GM12875 (cell line): ENCODE data around the gene SLC8A1.

Source experiments
- H3K4me3 ChIP-seq: one replicate; pipeline ENCODE4 v1.5.1; 2011; ENCODE audit warnings: low read depth, low read length, control low read depth
- TF ChIP-seq, protein P1 (sequence below): IDR thresholded peaks from 2 replicates; pipeline ENCODE4 v1.5.1; 2011; ENCODE audit warnings: low read depth, mild to moderate bottlenecking, control low read depth, inconsistent platforms, low read length, moderate library complexity, borderline replicate concordance; ENCODE audit not compliant: insufficient read depth

SLC8A1 gene

DNA sequence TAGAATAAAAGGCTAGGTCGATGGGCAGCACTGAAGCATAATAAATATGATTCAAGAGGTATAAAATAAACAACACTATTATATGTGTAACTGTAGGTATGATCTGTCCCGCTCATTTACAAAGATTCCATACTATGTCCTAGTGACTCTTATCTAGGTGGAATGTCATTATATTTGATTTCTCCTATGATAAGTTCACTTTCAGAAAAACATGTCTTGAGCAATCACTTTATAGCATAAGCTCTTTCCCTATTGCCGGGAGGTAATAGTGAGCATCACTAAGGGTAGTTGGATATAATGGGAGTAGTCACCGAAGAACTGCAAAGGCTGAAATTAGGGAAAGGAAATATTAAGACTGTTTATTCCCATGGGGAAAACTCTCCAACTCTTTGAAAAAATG, 342.5 kb downstream of the SLC8A1 start:
- TF ChIP-seq, protein P1, sequence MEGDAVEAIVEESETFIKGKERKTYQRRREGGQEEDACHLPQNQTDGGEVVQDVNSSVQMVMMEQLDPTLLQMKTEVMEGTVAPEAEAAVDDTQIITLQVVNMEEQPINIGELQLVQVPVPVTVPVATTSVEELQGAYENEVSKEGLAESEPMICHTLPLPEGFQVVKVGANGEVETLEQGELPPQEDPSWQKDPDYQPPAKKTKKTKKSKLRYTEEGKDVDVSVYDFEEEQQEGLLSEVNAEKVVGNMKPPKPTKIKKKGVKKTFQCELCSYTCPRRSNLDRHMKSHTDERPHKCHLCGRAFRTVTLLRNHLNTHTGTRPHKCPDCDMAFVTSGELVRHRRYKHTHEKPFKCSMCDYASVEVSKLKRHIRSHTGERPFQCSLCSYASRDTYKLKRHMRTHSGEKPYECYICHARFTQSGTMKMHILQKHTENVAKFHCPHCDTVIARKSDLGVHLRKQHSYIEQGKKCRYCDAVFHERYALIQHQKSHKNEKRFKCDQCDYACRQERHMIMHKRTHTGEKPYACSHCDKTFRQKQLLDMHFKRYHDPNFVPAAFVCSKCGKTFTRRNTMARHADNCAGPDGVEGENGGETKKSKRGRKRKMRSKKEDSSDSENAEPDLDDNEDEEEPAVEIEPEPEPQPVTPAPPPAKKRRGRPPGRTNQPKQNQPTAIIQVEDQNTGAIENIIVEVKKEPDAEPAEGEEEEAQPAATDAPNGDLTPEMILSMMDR, result no peak
- no peak overlapping the region for H3K4me3 ChIP-seq

DNA sequence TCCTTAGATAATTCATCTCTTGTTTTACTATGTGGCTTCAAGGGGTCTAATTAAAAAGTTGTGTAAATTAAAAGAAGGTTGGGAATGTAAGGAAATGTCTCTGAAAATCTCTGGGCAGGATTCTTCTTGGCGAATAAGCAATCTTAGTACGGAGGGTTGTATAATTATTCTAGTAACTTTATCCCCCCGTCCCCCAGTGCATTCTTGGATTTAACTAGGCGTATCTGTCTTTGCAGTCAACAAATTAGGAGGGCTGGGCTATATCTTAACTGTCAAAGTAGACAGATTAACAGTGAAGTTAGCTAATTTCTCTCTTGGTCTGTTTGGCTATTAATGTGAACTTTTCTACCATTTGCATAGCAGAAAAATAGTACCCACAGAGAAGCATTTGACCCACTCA, 343.0 kb downstream of the SLC8A1 start:
- TF ChIP-seq, protein P1, result no peak
- no peak overlapping the region for H3K4me3 ChIP-seq

DNA sequence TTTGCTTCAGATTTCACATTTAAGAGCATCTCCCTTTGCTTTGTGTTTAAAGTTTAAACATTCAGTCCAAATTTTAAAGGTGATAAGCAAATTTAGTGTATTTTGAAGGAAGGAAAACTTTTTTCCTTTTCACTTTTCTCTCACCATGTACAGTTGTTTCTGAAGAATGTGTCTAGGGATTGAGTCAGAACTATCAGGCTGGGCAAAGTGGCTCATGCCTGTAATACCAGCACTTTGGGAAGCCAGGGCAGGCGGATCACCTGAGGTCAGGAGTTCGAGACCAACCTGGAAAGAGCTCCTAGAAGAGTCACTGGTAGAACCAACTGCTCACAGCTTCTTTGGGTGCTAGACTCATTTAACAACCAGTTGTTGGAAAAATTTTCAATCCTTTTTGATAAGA, 345.8 kb downstream of the SLC8A1 start:
- TF ChIP-seq, protein P1, result no peak
- no peak overlapping the region for H3K4me3 ChIP-seq

DNA sequence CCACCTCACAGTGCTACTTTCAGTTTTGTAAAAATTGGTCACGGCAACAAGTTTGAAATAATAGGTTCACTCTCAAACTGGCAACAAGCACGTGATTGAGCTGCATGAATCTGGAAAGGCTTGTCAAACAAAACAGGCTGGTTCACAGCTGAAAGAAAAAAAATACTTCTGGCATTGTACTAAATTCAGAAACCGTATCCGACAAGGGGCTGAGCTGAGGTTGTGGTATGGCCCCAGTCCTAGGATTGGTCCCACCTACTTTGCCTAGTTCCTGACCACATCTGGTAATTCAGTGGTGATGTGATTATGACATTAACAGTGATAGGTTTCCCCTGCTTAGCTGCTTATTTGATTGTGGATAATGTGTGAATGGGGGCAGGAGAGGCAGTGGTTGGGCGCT, 346.3 kb downstream of the SLC8A1 start:
- H3K4me3 ChIP-seq, result no peak overlapping the region
- TF ChIP-seq, protein P1, result no peak

DNA sequence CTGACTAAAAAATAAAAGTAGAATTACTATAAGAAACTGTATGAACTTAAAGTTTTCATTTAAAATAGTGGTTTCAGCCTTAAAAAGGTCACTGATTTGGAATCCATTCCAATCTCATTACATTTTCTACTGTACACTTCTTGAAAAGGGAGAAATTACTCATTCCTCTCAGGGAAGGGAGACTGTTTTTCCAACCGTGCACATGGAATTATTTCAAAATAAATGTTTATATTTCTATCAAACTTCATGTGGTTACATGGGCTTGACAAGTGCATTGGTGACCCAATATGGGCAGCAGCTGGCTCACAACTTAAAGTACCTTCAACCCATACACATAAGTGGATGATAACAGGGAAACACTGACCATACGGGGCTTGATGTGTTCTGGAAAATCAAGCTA, 348.3 kb downstream of the SLC8A1 start:
- no peak overlapping the region for H3K4me3 ChIP-seq
- TF ChIP-seq, protein P1, result no peak

DNA sequence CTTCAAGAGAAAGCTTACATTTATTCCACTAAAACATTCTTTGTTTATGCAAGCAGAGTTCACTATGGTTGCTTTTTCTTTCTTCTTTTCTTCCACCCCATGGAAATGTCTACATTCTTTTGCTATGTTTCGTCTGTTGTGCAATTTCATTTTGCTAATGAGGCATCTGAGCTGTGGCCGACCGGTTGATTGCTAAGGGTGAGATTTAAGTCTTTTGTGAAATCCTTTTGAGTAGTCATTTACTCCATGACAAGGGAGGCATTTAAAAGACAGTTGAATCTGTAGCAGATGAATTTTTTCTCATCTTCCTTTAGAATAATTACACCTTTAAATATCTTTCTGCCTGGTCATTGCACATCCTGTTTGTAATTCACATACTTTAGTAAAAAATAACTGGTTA, 348.7 kb downstream of the SLC8A1 start:
- no peak overlapping the region for H3K4me3 ChIP-seq
- TF ChIP-seq, protein P1, result no peak

DNA sequence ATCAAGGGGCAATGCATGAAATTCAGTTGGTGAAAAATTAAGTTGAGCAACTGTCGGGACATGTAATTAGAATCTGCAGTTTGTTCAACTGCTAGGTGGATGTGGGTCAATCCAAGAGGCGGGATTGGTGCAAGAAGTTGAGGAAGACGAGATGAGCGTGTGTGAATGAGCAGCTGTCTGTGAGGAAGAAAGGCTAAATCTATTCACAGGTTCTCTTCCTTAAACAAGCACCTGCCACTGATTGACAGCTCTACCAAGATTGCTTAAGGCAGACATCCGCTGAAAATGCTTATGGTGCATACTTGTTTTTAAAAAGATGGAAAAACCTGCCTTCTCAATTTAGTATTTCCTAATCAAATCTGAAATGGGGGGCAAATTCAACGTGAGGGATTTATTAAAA, 349.4 kb downstream of the SLC8A1 start:
- TF ChIP-seq, protein P1, result no peak
- H3K4me3 ChIP-seq, result no peak overlapping the region
